Measurements from ENCODE around the gene KRTAP10-2.
"Not testable (repeated sequence)": the region's sequence is repeated elsewhere in the genome, so short reads cannot be mapped to it uniquely, and the experiment has no call there.

- not testable (repeated sequence) for TF ChIP-seq POLR2AphosphoS5 (IDR thresholded peaks at IDR 0.05; ENCODE audit: low read depth, low read length); SIN3A (IDR thresholded peaks at IDR 0.05; ENCODE audit: borderline replicate concordance, insufficient read depth, low read length)
- TF ChIP-seq, protein P1, sequence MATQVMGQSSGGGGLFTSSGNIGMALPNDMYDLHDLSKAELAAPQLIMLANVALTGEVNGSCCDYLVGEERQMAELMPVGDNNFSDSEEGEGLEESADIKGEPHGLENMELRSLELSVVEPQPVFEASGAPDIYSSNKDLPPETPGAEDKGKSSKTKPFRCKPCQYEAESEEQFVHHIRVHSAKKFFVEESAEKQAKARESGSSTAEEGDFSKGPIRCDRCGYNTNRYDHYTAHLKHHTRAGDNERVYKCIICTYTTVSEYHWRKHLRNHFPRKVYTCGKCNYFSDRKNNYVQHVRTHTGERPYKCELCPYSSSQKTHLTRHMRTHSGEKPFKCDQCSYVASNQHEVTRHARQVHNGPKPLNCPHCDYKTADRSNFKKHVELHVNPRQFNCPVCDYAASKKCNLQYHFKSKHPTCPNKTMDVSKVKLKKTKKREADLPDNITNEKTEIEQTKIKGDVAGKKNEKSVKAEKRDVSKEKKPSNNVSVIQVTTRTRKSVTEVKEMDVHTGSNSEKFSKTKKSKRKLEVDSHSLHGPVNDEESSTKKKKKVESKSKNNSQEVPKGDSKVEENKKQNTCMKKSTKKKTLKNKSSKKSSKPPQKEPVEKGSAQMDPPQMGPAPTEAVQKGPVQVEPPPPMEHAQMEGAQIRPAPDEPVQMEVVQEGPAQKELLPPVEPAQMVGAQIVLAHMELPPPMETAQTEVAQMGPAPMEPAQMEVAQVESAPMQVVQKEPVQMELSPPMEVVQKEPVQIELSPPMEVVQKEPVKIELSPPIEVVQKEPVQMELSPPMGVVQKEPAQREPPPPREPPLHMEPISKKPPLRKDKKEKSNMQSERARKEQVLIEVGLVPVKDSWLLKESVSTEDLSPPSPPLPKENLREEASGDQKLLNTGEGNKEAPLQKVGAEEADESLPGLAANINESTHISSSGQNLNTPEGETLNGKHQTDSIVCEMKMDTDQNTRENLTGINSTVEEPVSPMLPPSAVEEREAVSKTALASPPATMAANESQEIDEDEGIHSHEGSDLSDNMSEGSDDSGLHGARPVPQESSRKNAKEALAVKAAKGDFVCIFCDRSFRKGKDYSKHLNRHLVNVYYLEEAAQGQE (IDR thresholded peaks at IDR 0.05; ENCODE audit: insufficient read depth in 1 of 2, low read depth in 2 of 2, low read length in 2 of 2), result not testable (repeated sequence)
These were observed 22.5 kb upstream of the KRTAP10-2 start, which contains the start of gene KRTAP10-4 for GRCh38 chr21:44573630-44574456.

Data from PFSK-1 (cell line).